ENCODE measurements around the gene IGSF11.

DNA sequence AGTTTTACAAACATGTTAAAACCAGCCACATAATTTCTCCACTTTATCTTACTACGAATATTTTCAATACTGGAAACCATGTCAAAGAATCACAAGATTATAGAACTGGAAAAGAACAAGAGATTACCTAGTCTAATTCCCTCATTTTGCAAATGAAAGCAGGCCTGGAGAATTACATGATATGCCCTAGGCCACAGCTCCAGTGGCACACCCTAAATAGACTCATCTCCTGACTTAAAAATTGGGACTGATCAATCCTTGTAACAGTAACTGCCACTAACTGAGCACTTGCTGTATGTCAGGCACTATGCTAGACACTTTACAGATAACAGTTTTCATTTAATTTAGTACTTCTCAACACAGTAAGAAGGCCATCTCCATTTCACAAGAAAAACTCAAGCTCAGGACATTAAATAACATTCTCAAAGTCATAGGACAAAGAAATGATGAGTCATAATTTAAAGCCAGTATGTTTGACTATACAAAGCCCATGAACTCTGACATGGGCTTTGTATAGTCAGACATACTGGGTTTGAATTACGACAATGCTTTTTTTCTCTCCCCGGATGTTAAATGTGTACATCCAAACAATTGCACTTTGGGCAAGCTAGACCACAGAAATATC is 9.4 kb downstream of the IGSF11 start:
- TF ChIP-seq, protein P1, sequence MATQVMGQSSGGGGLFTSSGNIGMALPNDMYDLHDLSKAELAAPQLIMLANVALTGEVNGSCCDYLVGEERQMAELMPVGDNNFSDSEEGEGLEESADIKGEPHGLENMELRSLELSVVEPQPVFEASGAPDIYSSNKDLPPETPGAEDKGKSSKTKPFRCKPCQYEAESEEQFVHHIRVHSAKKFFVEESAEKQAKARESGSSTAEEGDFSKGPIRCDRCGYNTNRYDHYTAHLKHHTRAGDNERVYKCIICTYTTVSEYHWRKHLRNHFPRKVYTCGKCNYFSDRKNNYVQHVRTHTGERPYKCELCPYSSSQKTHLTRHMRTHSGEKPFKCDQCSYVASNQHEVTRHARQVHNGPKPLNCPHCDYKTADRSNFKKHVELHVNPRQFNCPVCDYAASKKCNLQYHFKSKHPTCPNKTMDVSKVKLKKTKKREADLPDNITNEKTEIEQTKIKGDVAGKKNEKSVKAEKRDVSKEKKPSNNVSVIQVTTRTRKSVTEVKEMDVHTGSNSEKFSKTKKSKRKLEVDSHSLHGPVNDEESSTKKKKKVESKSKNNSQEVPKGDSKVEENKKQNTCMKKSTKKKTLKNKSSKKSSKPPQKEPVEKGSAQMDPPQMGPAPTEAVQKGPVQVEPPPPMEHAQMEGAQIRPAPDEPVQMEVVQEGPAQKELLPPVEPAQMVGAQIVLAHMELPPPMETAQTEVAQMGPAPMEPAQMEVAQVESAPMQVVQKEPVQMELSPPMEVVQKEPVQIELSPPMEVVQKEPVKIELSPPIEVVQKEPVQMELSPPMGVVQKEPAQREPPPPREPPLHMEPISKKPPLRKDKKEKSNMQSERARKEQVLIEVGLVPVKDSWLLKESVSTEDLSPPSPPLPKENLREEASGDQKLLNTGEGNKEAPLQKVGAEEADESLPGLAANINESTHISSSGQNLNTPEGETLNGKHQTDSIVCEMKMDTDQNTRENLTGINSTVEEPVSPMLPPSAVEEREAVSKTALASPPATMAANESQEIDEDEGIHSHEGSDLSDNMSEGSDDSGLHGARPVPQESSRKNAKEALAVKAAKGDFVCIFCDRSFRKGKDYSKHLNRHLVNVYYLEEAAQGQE (IDR thresholded peaks at IDR 0.05; ENCODE audit: insufficient replicate concordance, low read depth), result no peak
- TF ChIP-seq CTCF (IDR thresholded peaks at IDR 0.05; ENCODE audit: insufficient read depth, low read length) (no peak), SPI1 (IDR thresholded peaks at IDR 0.05; ENCODE audit: borderline replicate concordance, low read depth) (no peak), POLR2AphosphoS5 (IDR thresholded peaks at IDR 0.05; ENCODE audit: low read depth) (no peak), GABPA (IDR thresholded peaks at IDR 0.05; ENCODE audit: low read depth) (no peak)
